GM15510 (cell line): ENCODE results near the gene HSFX2.
"Not testable (repeated sequence)": the region's sequence is repeated elsewhere in the genome, so short reads cannot be mapped to it uniquely, and the experiment has no call there.

ENCODE experiments used
- POLR2A ChIP-seq: IDR thresholded peaks from 3 replicates; pipeline ENCODE4 v1.6.1; 2011; ENCODE audit warnings: borderline replicate concordance; ENCODE audit not compliant: insufficient read length; ENCODE audit errors: extremely low read depth

Gene HSFX2

DNA sequence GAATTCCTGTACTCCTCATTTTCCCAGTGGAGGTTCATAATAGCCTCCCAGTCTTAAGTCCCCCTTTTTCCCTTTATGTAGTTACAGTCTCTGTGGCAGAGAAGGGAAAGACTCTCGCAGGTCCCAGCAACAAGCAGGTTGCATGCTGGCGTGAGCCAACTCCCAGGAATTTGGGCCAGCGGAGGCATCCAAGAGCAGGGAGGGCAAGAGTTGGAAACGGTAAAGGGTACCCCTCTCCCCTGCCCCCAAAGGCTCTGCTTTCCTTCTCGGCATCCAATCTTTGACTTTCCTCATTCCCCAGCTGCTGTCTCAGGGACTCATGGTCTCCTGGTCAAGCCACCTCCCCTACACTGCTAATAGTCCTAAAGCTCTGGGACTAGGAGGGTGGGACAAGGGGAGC, 15.4 kb upstream of the HSFX2 start:
- TF ChIP-seq POLR2A, result no peak

DNA sequence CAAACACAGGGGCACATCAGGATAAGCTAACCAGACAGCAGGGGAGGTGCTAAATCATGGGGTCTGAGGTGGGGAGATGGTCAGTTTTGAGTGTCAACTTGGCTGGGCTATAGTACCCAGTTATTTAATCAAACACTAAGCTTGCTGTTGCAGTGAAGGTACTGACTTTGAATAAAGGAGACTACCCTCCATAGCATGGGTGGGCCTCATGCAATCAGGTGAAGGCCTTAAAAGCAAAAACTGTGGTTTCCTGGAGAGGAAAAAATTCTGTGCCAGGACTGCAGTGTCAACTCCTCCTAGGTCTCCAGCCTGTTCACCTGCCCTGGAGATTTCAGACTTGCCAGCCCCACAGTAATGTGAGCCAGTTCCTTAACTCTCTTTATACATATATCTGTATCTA, 12.6 kb upstream of the HSFX2 start:
- no peak for TF ChIP-seq POLR2A

DNA sequence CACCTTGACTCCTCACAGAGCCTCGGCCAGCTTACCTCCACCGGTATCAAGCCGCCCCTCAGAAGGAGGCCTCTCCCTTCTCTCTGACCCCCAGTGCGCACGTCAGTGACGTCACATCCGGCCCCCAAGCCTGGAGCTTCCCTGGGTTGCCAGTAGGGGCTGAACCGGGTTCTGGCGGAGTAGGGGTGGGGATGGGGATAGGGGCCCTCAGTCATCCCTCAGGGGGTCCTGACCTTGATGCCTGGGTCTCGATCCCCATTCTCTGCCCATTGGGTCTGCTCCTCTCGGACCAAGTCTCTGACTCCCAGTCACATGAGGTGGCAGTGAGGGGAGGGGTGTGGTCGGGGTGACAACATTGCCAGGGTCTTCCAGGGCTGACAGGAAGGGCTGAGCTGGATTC, 7.8 kb downstream of the HSFX2 start, which contains the start of gene MAGEA9B:
Gene MAGEA9B, minus strand, starts transcription at position 101 of the 400 bp plus-strand sequence. CDS start 4,280 bp downstream, outside the sequence.
- TF ChIP-seq POLR2A, result not testable (repeated sequence)

DNA sequence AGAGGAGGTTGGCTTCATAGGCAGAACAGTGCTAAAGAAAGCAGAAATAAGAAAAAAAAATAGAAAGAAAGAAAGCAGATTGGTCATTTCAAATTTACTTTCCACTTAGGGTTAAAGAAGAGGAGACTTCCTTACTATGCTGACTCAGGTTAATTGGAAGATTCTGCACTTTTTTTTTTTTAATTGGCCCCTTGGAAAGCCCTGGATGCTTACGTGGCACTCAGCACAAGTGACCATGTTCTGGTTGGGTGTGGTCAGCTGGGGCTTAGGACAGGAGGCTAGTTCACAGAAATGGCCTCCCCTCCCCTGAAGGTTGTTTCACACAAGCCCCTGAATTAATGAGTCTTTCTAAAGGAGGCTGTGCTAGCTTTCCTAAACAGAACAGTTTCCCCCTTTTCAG, 22.4 kb downstream of the HSFX2 start:
- no peak for TF ChIP-seq POLR2A

DNA sequence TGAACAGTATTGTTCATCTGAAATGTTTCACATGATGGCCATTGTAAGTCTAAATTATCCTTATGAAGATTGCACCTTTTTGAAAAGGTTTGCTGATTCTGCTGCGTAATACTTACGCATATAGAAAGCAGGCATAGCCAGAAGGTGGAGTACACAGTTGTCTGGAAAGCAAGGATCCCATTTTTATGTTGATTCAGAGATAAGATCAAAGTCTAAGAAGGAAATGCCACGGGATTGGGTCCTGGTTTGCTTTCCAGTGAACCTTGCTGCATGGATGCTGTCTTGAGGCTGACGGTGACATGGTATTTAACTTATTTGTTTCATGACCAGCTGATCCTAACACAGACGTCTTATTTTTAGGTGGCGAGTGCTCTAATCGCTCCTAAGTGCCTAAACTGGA, 23.3 kb downstream of the HSFX2 start:
- TF ChIP-seq POLR2A, result no peak

DNA sequence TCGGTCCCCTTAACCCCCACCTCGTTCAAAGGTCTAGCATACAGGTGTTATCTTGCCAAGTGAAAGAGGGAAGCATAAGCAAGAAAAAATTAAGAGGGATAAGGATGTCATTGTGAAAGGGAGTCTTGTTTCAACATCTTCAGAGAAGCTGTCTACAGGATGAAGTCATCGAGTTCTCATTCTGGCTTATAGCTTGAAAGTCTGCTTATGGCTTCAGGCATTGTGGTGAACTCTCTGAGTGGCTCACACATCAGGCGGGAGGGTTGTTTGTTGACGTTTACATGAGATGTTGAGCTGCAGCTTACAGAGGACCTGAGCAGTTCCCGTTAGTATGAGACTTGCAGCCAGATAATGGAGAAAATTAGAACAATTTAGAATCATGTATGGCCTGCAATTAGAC, 24.4 kb downstream of the HSFX2 start:
- TF ChIP-seq POLR2A, result no peak

DNA sequence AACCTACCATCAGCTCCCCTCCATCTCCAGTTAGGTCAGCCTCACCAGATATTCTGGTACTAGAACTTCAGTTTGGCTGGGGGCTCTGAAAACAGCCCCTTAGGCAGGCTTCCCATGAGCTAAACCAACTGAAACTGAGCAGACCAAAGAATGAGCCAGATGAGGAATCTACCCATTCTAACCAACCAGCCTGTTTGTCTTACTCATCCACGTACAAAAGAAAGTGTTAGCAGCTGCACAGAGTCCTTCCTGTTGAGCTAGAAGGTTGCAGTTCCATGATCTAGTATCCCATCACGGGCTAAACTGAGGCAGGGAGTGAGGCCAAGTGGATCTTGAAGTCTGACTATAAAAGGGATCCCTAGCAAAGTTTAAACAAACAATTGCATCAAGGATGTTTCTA, 25.3 kb downstream of the HSFX2 start:
- no peak for TF ChIP-seq POLR2A

DNA sequence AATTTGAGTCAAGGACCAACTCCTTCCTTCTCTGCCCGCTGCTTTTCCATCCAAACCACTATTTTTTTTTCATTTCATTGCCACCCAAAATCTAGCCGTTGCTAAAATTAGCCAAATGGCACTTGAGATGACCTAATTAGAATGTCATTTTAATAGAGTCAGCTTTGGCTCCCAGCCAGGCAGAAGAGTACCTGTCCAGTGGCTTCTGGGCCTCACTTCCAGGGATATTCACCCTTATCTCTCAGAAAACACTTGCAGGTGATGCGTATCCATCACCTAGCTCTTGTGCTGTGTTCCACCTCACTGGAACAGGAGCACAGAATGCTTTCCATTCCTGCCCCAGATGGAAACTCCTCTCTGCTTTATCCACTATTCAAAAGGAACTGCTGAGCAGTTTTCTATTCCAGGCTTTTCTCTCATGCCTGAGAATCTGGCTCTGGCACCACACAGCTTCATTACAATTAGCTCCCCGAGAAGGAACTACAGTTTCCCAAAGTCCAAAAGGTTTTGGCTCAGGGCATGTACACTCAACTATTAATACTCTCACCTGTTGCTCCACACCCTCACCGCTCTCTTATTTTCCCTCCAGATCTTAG, 26.3 kb downstream of the HSFX2 start:
- TF ChIP-seq POLR2A, result no peak

DNA sequence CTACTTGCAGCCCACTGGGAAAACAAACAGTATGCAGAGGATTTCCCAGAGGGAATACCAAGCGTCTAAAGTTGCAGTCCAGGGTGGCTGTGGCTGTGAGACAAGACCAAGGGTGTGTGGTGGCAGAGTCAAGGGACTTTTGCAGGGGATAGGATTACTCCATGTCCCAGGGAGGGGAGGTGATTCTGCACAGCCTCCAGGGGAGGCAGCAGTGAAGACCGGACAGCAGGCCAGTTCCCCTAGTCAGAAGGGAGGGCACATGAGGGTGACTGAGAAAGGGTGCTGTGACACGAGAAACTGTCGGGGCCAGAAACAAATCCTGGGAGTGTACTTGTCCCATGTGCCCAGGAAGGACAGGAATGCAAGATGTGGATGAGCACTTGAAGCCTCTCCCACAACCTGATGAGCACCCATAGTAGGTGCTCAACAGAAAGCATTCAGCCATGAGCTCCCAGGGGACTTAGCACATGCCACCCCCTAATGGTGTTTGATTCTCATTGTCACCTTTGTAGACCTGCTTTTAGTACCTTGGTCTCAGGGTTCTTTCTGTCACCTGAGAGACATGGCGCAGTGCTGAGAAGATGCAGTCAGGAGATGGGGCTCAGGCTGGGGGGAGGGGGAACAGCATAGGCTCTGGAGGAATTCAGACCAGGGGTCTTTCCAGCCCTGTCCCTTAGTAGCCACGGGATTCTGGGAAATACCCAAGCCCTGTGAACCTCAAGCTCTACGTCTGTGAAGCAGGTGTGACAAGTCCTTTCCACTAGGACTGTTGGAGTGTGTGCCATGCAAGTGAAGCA, 27.3 kb downstream of the HSFX2 start:
- no peak for TF ChIP-seq POLR2A

DNA sequence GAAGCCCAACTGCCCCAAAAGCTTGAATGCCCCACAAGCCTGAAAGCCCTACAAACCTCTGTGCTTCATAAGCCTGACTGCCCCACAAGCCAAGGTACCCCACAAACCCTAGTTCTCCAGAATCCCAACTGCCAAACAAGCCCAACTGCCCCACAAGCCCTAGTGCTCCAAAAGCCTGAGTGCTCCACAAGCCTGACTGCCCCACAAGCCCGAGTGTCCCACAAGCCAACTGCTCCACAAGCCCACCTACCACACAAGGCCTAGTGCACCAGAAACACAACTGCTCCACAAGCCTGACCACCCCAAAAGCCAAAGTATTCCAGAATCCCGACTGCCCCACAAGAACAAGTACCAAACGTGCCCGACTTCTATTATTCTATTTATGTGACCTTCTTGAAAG, 31.8 kb downstream of the HSFX2 start:
- no peak for TF ChIP-seq POLR2A

DNA sequence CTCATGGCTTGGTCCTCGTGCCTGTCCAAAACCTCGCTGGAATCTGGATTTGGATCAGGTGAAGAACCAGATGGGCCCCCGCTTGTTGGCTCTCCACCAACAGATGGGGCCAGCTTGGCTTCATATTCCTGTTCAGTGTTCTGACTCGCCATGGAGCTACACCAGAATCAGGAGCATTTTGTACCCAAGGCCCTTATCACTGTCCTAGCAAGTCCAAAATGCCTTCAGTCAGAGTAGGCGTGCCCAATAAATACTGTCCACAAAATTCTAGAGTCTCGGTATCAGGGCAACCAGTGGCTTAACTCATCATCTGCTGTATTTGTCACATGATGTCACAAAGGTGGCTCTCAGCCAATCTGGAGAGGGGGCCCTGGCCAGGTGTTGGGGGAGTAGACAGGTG, 45.4 kb downstream of the HSFX2 start, which contains the start of gene HSFX3:
Gene HSFX3, minus strand, starts transcription at position 224 of the 400 bp plus-strand sequence. Its CDS starts 72 bp downstream, at position 152.
- not testable (repeated sequence) for TF ChIP-seq POLR2A
